HG02623 (cell line): ENCODE results near the gene BTF3.

Experiments used
- ATAC-seq: cut with Tn5 transposase; IDR thresholded peaks from one replicate; pipeline ENCODE4 v1.9.1; 2021; ENCODE audit warnings: moderate library complexity; ENCODE audit not compliant: unreplicated experiment

BTF3 gene

GRCh38 chr5:73522989-73523388 is 24.7 kb downstream of the BTF3 start:
- ATAC-seq, result no peak

- no peak for ATAC-seq
Measured at GRCh38 chr5:73523861-73524260, 25.6 kb downstream of the BTF3 start.

GRCh38 chr5:73525606-73526203 is 27.5 kb downstream of the BTF3 start:
- no peak for ATAC-seq

GRCh38 chr5:73528248-73528647 is 30.0 kb downstream of the BTF3 start:
- no peak for ATAC-seq

GRCh38 chr5:73529081-73529480 is 30.8 kb downstream of the BTF3 start:
- ATAC-seq, result no peak

- no peak for ATAC-seq
Measured at GRCh38 chr5:73531356-73531755, 33.1 kb downstream of the BTF3 start.

- ATAC-seq, result no peak
Measured at GRCh38 chr5:73532195-73532594, 34.0 kb downstream of the BTF3 start.

GRCh38 chr5:73534011-73534644 is 35.9 kb downstream of the BTF3 start:
- ATAC-seq, result no peak

- ATAC-seq, result no peak
Measured at GRCh38 chr5:73534971-73535370, 36.7 kb downstream of the BTF3 start.

- no peak for ATAC-seq
Measured at GRCh38 chr5:73539730-73540129, 41.5 kb downstream of the BTF3 start.

- no peak for ATAC-seq
Measured at GRCh38 chr5:73540192-73540591, 42.0 kb downstream of the BTF3 start.

GRCh38 chr5:73542020-73542419 is 43.8 kb downstream of the BTF3 start:
- ATAC-seq, result no peak

- ATAC-seq, result no peak
Measured at GRCh38 chr5:73544429-73545402, 46.5 kb downstream of the BTF3 start.

GRCh38 chr5:73545403-73545779 is 47.1 kb downstream of the BTF3 start:
- no peak for ATAC-seq

GRCh38 chr5:73550016-73550415 is 51.8 kb downstream of the BTF3 start:
- no peak for ATAC-seq

GRCh38 chr5:73552642-73553041 is 54.4 kb downstream of the BTF3 start:
- ATAC-seq, result no peak
